Esophagus mucosa (tissue), 1 donor: ENCODE results near the gene SCAF4. TPM values are rescaled to one million over a fixed set of nuclear protein-coding genes. Genes with fewer than 3 reads are reported as not detected.
"Not testable (repeated sequence)": the region's sequence is repeated elsewhere in the genome, so short reads cannot be mapped to it uniquely, and the experiment has no call there.

Experiments used
- ATAC-seq: fragments of 200-7000 bp; cut with Tn5 transposase; one replicate; pipeline ENCODE4 v1.9.1; 2020
- total RNA-seq: library from RNA; stranded (reverse); gene quantifications from one replicate; pipeline ENCODE4 v1.2.4, GENCODE V29; 2023
- donor health status: DM: yes; HTN: yes; CAD: no.

SCAF4 gene
- total RNA-seq, 1 donor from 2014 or later: 19.8 TPM

DNA sequence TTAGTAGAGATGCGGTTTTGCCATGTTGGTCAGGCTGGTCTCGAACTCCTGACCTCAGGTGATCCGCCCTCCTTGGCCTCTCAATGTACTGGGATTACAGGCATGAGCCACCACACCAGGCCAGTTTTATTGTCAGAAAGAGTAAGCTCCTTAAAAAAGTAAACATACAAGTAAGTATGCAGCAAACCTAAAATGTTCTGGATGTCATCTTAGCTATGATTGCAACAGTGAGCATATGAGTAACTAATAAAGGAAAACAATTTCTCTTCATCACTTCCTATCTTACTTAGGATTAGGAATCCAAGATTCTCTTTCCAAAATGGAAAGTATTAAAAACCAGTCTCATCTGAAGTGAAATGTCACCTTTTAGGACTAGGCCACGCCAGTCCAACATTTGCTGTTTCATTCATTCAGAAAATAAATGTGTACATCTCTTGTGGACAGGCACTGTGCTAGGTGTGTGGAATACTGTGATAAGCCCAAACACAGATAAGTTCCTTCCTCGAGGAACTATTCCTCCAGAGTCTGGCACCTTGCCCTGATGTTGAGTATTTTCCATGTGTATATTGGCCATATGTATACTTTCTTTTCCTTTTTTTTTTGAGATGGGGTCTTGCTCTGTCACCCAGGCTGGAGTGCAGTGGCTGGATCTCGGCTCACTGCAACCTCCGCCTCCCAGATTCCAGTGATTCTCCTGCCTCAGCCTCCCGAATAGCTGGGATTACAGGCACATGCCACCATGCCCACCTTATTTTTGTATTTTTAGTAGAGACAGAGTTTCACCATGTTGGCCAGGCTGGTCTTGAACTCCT, 5.9 kb upstream of the SCAF4 start:
- not testable (repeated sequence) for ATAC-seq

- ATAC-seq: no peak
Measured at GRCh38 chr21:31735511-31735992, 3.6 kb upstream of the SCAF4 start.

- ATAC-seq: no peak
Measured at GRCh38 chr21:31733551-31734149, 1.7 kb upstream of the SCAF4 start.

GRCh38 chr21:31732597-31733550, 956 bp upstream of the SCAF4 start:
- ATAC-seq: no peak

DNA sequence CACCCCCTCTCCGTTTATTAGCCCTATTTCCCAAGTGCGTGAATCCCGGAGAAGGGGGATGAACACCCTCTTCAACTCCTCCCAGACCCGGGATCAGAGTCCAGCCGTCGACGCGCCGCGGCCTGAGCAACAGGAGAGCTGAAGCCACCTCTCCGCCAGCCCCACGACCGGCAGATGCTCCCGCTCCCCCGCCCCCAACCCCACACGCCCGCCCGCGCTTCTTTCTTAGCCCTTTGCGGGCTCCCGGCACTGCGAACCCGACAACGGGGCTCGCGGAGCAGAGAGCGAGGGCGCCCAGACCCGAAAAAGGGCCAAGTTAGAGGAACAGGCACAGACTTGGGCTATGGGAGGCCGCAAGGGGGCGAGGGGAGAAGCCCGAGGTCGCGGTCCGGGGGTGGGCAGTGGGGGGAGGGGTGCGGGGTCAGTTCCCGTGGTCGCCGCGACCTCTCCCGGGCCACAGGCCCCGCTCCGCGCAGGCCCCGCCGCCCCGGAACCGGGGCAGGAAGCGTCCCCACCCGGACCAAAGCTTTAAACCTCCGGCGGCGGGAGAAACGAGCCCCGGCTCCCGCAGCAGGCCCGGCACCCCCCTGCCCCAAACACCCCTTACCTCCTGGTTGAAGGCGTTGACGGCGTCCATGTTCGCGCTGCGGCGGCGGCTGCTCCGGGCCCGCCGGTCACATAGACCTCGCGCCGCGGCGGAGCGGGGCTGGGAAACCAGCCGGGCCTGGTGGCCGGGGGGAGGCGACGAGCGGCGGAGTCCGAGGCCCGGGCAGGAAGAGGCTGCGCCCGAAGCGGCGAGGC, 662 bp downstream of the SCAF4 start:
- ATAC-seq: peak; percentile 28

DNA sequence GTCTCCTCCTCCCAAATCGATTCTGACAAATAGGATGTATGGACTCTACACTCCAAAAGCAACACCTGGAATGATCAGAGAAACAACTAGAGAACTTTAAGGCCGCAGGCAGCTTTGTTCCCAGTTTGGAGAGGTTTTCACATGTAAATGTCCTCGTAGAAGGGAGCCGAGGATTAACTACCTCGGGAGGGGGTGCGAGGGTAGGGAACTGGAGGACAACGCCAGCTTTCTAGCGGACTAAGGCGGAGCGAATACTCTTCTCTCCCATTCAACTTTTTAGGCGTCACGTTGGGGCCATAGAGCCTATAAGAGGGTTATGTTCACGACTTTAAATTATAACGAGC, 1.2 kb downstream of the SCAF4 start:
- no peak for ATAC-seq

DNA sequence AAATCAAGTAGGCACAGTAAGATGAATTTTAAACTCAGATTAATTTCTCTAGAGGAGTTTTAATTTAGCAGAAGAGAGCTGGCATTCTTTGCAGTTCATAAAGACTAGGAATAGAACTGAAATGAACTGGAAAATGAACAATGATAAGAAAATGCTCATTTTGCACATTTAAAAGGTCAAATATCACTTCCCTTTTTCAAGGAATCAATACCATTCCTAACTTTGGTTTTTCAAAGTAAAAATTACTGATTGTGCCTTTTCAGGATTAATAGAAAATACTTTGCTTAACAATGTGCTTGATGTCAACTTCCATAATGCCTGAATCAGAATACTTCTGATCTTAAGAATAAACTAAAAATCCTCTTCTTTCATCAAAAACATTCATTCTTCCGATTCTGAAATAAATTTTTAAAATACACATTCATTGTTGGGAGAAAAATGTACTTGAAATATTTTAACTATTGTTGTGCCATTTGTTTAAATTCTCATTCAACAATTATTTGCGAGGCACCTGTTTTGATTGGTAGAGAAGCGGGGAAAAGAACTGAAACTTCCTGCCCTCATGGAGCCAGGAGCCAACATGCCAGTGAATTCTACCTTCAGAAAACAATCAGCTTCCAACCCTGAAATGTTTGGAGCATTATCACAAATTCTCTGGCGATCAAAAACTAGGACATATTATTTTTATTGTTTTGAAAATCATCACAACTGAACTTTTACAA, 2.1 kb downstream of the SCAF4 start:
- ATAC-seq: no peak

GRCh38 chr21:31728952-31729351, 3.0 kb downstream of the SCAF4 start:
- ATAC-seq: no peak

DNA sequence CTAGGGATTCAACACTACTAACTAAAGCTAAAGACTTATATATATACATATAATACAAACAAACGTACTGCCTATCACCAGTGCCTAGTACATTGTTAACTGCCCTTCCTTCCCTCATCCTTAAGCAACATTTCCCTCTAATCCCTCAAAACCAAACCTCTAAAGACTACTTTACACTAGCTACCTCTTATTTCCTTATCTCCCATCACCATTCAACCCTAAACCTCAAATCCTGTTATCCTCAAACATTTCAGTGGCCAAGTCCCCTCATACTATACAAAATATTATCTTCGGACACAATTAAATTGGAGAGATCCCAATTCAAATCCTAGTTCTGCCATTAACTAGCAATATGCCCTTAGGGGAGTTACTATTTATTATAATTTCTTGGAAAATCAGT, 3.7 kb downstream of the SCAF4 start:
- ATAC-seq: no peak

- no peak for ATAC-seq
Measured at GRCh38 chr21:31727181-31727580, 4.7 kb downstream of the SCAF4 start.

DNA sequence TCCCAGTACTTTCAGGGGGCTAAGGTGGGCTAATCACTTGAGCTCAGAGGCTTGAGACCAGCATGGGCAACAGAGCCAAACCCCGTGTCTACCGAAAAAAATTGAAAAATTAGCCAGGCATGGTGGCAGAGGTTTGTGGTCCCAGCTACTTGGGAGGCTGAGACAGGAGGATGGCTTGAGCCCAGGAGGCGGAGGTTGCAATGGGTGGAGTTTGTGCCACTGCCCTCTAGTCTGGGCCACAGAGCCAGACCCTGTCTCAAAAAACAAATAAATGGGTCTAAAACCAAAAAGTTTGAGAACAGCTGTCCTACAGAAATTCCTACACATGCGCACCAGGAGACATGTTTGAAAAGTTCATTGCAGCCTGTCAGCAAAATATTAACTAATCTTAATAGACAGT, 5.5 kb downstream of the SCAF4 start:
- no peak for ATAC-seq

- no peak for ATAC-seq
Measured at GRCh38 chr21:31725202-31725839, 6.6 kb downstream of the SCAF4 start.

DNA sequence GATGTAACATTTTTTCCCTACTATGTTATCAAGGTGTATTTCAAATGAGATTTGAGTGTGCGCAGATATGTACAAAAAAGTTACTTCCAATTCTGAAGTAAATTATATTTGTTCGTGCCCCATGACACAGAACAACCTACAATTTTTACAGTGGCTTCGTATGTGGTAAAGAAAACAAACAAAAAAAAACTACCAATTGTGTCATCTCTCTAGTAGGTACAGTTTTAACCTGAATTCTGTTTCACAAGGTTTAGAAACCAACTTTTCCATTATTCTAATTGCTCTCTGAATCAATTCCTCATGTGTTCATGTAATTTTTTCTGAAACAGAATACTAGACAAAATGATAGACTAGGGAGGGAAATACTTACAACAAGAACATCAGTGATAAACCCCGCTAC, 7.4 kb downstream of the SCAF4 start:
- ATAC-seq: no peak

- ATAC-seq: no peak
Measured at GRCh38 chr21:31721381-31721780, 10.5 kb downstream of the SCAF4 start.

- no peak for ATAC-seq
Measured at GRCh38 chr21:31720739-31721138, 11.2 kb downstream of the SCAF4 start.

DNA sequence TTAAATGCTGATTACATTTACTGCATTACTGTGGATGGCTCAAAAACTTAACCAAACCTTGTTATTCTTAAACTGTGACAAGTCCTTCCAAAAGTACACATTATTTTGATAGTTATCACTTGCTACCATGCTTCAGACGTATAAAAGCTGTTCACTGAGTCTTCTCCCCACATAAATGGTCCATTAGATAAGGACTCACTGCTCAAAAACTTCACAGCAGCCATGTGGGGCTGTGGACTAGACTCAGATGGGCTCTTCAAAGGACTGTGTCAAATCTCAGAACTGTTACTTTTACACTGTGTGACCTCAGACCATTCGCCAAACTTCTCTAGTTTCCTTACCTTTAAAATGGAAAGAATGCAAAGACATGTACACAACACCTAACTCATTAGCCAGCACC, 11.6 kb downstream of the SCAF4 start:
- no peak for ATAC-seq

DNA sequence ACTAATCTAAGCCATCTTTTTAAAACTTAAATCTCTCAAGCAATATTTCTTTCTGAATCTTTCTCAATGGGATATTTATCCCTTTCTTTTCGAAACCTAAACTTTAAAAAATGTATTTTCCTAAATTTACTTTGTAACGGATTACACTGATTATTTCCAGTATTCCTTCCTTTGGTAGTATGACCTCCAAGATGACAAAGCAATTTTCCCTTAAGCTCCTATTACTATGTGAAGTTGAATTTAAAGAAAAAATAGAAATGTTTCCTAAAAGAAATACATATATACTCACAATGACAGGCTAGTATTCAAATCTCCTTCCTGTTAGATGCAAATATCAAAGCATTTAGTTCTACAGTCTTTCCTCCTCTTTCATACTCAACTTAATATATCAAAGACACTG, 15.8 kb downstream of the SCAF4 start:
- no peak for ATAC-seq

DNA sequence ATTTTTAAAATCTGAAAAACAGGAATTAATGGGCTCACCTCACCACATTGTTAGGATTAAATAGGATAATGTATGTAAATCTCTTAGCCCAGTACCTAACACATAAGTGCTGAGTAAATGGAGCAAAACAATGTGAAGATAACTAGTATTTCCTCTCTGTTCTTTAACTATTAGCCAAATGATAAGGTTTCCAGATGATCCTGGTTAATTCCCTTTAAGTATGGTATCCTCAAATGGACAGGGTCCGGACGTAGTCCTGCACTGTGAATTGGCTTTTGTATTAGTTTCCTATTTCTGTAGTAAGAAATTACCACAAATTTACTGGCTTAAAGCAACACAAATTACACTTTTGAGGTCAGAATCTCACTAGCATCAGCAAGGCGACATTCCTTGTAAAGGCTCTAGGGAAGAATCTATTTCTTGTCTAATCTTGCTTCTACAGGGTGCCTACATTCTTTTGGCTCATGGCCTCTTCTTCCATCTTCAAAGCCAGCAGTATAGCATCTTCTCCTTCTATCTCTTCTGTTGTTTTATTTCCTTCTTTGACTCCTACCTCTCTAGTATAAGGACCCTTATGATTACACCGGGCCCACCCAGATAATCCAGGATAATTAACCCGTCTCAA, 17.1 kb downstream of the SCAF4 start:
- ATAC-seq: no peak

- no peak for ATAC-seq
Measured at GRCh38 chr21:31713973-31714740, 17.8 kb downstream of the SCAF4 start.

DNA sequence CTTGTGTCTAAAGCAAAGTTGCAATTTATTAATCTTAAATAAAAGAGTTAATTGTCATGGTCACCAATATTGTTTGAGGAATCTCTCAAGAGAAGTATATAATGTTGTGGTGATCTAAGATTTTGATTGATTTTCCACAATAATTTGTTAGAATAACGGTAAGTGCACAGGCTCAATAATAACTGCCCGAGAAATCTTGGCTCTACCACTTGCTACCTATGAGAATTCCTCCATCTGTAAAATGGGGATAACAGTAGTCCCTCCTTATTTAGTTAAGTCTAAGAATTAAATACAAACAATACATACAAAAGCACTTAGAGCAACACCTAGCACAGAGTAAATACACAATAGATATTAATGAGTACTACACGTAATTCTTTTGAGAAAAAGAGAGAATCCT, 18.8 kb downstream of the SCAF4 start:
- no peak for ATAC-seq
